HL-60/S4 treated with phorbol 12-myristate 13-acetate at 8.2 ng/mL for 4 days and 3 days (cell line): ENCODE measurements around the gene NT5C3A.
"Not testable (repeated sequence)": the region's sequence is repeated elsewhere in the genome, so short reads cannot be mapped to it uniquely, and the experiment has no call there.

ENCODE experiments used
- in situ Hi-C: fragments of 300-500 bp; cut with MboI; formaldehyde crosslinking; loops from 2 replicates; pipeline ENCODE4 v1.15.0; 2022; ENCODE audit warnings: low sequenced_read_pairs

The NT5C3A gene

DNA sequence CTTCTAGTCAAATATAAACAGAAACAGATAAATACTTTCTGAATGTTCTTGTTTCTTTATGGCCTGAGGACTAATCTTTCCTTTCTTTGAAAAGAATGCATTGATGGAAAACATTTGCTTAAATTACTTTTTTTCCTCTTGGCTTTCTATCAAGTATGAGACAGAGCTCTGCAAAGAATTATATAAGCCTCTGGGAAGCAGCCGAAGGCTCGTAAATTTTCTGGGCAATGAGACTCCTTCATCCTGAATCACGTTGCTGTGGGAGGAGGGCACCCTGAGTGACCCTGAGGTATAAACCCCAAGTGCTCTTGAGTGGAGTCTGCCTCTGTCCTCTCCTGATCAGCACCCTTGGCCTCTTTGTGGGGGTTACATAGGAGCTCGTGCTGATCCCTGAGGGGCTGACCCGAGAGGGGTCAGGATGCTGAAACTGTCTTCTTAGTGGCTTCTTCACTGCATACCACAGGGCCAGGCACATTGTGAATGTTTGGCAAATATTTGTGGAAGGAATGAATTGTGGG is 71.4 kb downstream of the NT5C3A start:
- in situ Hi-C loops = not testable (repeated sequence)

DNA sequence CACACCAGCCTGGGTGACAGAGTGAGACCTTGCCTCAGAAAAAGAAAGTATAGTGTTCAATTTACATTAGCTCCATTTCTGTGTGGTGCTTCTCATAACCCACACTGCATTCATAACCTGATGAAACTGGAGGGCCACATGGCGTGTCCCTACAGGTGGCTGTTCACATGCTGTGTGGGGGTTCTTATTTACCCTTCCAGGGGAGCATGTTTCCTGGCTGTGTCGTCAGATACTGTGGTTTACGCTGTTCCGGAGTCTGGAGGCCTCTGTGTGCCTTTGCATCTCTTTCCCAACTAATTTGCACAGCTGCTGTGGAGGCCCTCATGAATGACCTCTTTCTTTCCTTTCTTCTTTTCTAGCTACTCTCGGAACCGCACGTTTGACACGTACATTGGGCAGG is 74.4 kb downstream of the NT5C3A start:
- in situ Hi-C loops = not testable (repeated sequence)

DNA sequence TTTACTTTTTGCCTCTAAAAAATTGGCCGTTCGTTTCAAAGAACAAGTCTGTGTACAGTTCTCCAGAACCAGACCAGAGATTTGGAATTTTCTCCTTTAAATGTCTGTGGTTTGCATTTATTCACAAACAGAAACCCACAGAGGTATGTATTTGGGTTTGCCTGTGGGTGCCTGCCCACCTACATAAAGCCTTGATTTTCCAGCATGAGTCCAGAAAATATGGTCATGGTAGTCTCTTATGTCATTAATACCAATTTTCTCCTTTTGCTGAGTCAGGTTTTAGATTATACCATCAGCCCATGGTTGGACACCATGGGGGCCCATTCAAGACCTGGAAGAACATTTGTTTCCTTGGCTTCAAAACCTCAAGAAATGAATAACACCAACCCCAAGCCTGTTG is 82.7 kb downstream of the NT5C3A start:
- in situ Hi-C loops = not testable (repeated sequence)

DNA sequence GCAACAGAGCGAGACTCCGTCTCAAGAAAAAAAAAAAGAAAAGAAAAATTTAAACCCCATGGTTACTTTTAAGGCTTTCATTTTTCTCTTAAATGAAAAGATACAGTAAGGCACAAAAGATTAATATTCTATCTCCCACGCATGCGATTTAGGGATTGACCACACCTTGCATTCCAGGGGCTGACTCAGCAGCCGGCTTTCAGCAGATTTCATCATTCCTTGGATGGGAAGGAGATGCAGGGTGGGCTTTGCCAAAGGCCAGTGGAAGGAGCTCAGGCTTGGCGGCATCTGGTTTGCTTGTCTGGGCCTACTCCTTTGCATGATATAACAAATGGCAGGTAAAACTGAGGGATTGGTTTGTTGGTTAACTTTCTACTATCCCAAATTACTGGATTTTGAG is 83.3 kb downstream of the NT5C3A start:
- in situ Hi-C loops = not testable (repeated sequence)

DNA sequence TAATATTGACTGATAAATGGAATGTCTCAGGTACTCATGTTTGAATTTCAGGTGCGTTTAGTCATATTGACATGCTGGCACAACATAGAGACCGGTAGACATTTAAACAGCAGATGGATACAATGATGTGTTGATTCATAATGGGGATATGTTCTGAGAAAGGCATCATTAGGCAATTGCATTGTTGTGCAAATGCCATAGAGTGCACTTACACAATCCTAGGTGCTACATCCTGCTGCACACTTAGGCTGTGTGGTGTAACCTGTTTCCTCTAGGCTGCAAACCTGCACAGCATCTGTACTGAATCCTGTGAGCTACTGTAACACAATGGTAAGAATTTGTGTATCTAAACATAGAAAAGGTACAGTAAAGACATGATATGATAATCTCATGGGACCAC is 85.4 kb downstream of the NT5C3A start:
- in situ Hi-C loops = not testable (repeated sequence)

DNA sequence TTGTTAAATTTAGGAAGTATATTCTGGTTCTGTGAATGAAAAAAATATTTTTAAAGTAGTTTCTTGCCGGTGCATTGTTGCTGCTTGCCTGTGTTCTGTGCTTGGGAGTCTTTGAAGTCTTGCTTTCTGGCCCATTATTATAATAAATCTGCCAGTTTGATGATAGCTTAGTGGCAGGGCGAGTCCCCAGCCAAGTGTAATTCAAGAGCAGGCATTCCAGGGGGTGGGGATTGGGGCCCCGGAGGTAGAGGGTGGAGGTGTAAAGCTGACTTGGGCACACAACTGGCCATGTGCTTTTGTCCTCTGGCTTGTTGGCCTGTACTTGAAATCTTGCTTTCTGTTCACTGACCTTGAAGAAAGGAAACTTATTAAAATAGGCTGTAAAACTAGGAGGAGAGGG is 90.6 kb downstream of the NT5C3A start:
- in situ Hi-C loops = not testable (repeated sequence)

DNA sequence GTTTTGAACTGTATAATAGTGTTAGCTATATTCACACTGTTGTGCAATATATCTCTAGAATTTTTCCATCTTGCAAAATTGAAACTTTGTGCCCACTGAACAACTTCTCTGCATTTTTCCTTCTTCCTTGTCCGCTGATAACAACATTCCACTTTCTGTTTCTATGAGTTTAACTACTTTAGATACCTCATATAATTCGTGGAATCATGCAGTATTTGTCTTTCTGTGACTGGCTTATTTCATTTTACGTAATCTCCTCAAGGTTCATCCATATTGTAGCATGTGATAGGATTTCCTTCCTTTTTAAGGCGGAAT is 95.4 kb downstream of the NT5C3A start:
- in situ Hi-C loops = not testable (repeated sequence)

DNA sequence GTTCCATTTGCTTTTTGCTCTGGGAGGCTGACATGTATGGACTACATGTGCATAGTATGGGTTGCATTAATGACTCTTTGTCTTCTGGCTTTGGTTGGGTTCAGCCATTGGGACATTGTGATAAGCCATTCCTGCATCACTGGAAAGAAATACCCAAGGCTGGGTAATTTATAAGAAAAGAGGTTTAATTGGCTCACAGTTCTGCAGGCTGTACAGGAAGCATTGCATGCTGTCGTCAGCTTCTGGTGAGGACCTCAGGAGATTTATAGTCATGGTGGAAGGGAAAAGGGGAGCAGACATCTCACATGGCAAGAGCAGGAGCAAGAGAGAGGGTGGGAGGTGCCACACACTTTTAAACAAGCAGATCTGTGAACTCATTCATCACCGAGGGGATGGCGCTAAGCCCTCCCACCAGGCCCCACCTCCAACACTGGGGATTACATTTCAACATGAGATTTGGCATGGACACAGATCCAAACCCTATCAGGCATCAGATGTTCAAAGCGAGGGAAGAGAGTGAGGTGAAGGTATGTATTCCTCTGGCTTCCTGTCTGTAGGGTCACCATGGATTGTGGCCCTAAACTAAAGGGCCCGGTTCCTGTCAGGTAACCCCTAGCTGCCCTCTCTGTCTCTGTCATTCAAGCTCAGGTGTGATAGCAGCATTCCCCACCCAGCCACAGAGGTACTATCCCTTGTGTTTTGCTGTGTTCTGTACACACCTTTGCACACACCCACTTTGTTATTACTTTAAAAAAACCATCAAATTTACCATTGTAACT is 95.9 kb downstream of the NT5C3A start:
- in situ Hi-C loops = not testable (repeated sequence)

DNA sequence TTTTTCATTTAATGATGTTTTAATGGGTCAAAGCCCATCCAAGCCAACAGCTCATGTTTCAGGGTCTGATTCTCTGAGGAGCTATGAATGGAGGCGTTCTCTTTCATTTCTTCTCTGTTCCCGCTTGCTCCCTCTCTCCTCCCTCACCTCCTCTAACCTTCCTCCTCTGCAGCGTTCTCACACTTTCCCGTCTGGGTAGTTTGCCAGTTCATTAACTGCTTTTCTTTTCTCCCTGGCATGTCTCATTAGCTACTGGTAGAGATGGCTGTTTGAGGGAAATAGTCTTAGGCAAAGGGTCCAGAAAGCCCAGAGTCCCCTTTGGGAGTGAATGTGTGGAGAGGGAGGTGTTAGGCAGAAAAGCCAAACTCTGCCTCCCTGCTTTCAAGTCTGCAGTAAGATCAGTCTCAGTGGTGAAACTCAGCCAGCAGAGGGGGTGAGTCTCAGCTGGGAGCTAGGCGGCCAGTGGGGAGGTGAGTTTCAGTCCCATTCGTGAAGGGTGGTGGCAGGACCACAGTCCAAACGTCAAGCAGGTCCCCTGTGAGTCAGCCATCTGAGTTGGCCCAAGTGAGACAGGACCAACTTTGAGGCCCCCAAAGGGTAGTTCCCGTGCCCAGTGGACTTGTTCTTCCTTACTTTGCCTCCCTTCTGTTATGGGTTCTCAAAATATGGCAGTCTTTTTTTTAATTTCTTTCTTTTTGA is 98.0 kb downstream of the NT5C3A start:
- in situ Hi-C loops = not testable (repeated sequence)
